Endothelial cell of umbilical vein (primary cell): ENCODE results near the gene CNOT11. TPM values are rescaled to one million over a fixed set of nuclear protein-coding genes. Genes with fewer than 3 reads are reported as not detected.

Experiments used
- BruUV-seq: library from RNA; stranded (reverse); fragments of 400-500 nt; replicated peaks from 2 replicates; lab custom pipeline; 2021; lab: Mats Ljungman, UMichigan
- CTCF ChIA-PET: fragments of 300-600, 350-600 bp; sonication (Branson Sonifier 250); formaldehyde crosslinking; loops from one replicate; lab custom pipeline; 2021; ENCODE audit warnings: antibody characterized with exemption, inconsistent platforms; lab: Charles Lee
- POLR2A ChIA-PET: fragments of 300-600, 350-600 bp; sonication (Branson Sonifier 250); formaldehyde crosslinking; loops from one replicate; lab custom pipeline; 2021; ENCODE audit warnings: antibody characterized with exemption, inconsistent platforms; lab: Charles Lee
- DNase-seq: peaks from one replicate; pipeline ENCODE4 v3.0.0-alpha.2; 2011; ENCODE audit warnings: low read depth, low spot score
- FAIRE-seq: peaks from 2 replicates; lab custom pipeline; 2011; peaks lifted over from hg19 to GRCh38; lab: Jason Lieb, UNC
- H2AFZ ChIP-seq: 2 replicates; pipeline ENCODE4 v1.6.0; 2012; ENCODE audit warnings: low read depth, low read length, control low read depth, inconsistent platforms
- H3K27ac ChIP-seq: 2 replicates; pipeline ENCODE4 v1.5.1; 2011; ENCODE audit warnings: low read depth, mild to moderate bottlenecking, control low read depth, low read length, moderate library complexity; ENCODE audit not compliant: insufficient read depth
- H3K27me3 ChIP-seq, 2 experiments: 2 replicates each; pipeline versions ENCODE4 v1.6.0 to v1.6.1; 2011; ENCODE audit warnings: low read length in 2 of 2, mixed read lengths in 1 of 2; ENCODE audit not compliant: control insufficient read depth in 2 of 2, insufficient read depth in 2 of 2
- H3K36me3 ChIP-seq, 2 experiments: 2 replicates in 1 of 2; 3 replicates in 1 of 2; pipeline ENCODE4 v1.5.1; 2011; ENCODE audit warnings: low read length in 2 of 2, mild to moderate bottlenecking in 1 of 2, moderate library complexity in 1 of 2; ENCODE audit not compliant: control insufficient read depth in 2 of 2, insufficient read depth in 2 of 2; ENCODE audit errors: extremely low read depth in 1 of 2
- H3K4me1 ChIP-seq: 3 replicates; pipeline ENCODE4 v1.5.1; 2011; ENCODE audit warnings: mild to moderate bottlenecking, low read length; ENCODE audit not compliant: control insufficient read depth, insufficient read depth; ENCODE audit errors: extremely low read depth
- H3K4me2 ChIP-seq: 2 replicates; pipeline ENCODE4 v1.6.1; 2011; ENCODE audit warnings: low read length, control low read depth, mixed read lengths; ENCODE audit not compliant: insufficient read depth
- H3K4me3 ChIP-seq, 3 experiments: fragments of 200-600 bp in 1 of 3; sonication (generic), shearing (Covaris generic) in 1 of 3; replicated peaks in 1 of 3; 2 replicates each; pipeline ENCODE4 v1.5.1; 2011 to 2016; ENCODE audit warnings: control low read depth in 3 of 3, low read length in 3 of 3, mild to moderate bottlenecking in 2 of 3, inconsistent platforms in 1 of 3, low read depth in 1 of 3, moderate library complexity in 1 of 3; ENCODE audit not compliant: insufficient read depth in 1 of 3
- H3K79me2 ChIP-seq: 2 replicates; pipeline ENCODE4 v1.6.0; 2012; ENCODE audit warnings: low read length, inconsistent platforms; ENCODE audit not compliant: control insufficient read depth, insufficient read depth
- H3K9ac ChIP-seq: replicated peaks from 2 replicates; pipeline ENCODE3; 2011; ENCODE audit warnings: low read length, control low read depth; ENCODE audit not compliant: insufficient read depth; ENCODE audit errors: extremely low read depth
- H3K9me1 ChIP-seq: replicated peaks from 3 replicates; pipeline ENCODE4 v1.6.0; 2011; ENCODE audit warnings: mild to moderate bottlenecking, low read length; ENCODE audit not compliant: control insufficient read depth, insufficient read depth; ENCODE audit errors: extremely low read depth
- H3K9me3 ChIP-seq: replicated peaks from 2 replicates; pipeline ENCODE4 v1.5.1; 2012; ENCODE audit warnings: low read length, inconsistent platforms; ENCODE audit not compliant: control insufficient read depth, insufficient read depth
- H4K20me1 ChIP-seq: replicated peaks from 2 replicates; pipeline ENCODE3; 2011; ENCODE audit warnings: mild to moderate bottlenecking, low read length; ENCODE audit not compliant: control insufficient read depth, insufficient read depth; ENCODE audit errors: extremely low read depth
- CTCF ChIP-seq, 2 donors: IDR thresholded peaks; 1 replicate in 1 of 2; 2 replicates in 1 of 2; pipeline ENCODE4 v1.5.1; 2011; ENCODE audit warnings: low read length in 2 of 2, mild to moderate bottlenecking in 2 of 2, moderate library complexity in 2 of 2, control low read depth in 1 of 2, inconsistent platforms in 1 of 2, low read depth in 1 of 2; ENCODE audit not compliant: insufficient read depth in 1 of 2; ENCODE audit errors: extremely low read depth in 1 of 2
- EZH2 ChIP-seq: IDR thresholded peaks from 2 replicates; pipeline ENCODE4 v1.6.1; 2012; ENCODE audit warnings: borderline replicate concordance, low read depth, mild to moderate bottlenecking, moderate library complexity, low read length, inconsistent platforms; ENCODE audit not compliant: severe bottlenecking
- FOS ChIP-seq: IDR thresholded peaks from 2 replicates; pipeline ENCODE4 v1.6.1; 2011; ENCODE audit warnings: mild to moderate bottlenecking, low read length, moderate library complexity, borderline replicate concordance; ENCODE audit not compliant: insufficient read depth
- GATA2 ChIP-seq: IDR thresholded peaks from 2 replicates; pipeline ENCODE4 v1.7.0; 2011; ENCODE audit warnings: low read depth, mild to moderate bottlenecking, moderate library complexity, mixed read lengths, low read length; ENCODE audit not compliant: insufficient read length, insufficient read depth
- JUN ChIP-seq: IDR thresholded peaks from 2 replicates; pipeline ENCODE4 v1.6.1; 2011; ENCODE audit warnings: borderline replicate concordance, low read depth; ENCODE audit not compliant: insufficient read length, insufficient read depth
- MYC ChIP-seq: IDR thresholded peaks from one replicate; pipeline ENCODE4 v1.6.1; 2011; ENCODE audit warnings: mild to moderate bottlenecking, low read depth, low read length
- POLR2A ChIP-seq: IDR thresholded peaks from 2 replicates; pipeline ENCODE4 v1.6.1; 2012; ENCODE audit warnings: low read depth, mild to moderate bottlenecking, control low read depth, low read length
- POLR2AphosphoS5 ChIP-seq: IDR thresholded peaks from 2 replicates; pipeline ENCODE4 v1.6.1; 2012; ENCODE audit warnings: low read depth, mild to moderate bottlenecking, control low read depth, low read length, moderate library complexity; ENCODE audit not compliant: insufficient read depth
- dilution Hi-C: fragments of 300-500 bp; cut with MboI; formaldehyde crosslinking; loops from one replicate; pipeline ENCODE4 v1.15.0; 2019; ENCODE audit warnings: low sequenced_read_pairs; ENCODE audit not compliant: extremely low pct_ligation_motif_present
- intact Hi-C: fragments of 100-400 bp; cut with micrococcal nuclease; formaldehyde crosslinking; loops from one replicate; pipeline ENCODE4 v1.10.0; 2022
- polyA plus RNA-seq, 4 experiments: library from polyadenylated mRNA; depleted of rRNA in 3 of 4; stranded (reverse) in 3 of 4; unstranded in 1 of 4; fragments of >200 nt; gene quantifications; 2 replicates each; pipeline versions ENCODE4 v1.2.1 to v1.2.3, GENCODE V29; 2011 to 2012; ENCODE audit warnings: missing spikeins in 1 of 4
- total RNA-seq: library from RNA; stranded (reverse); gene quantifications from 2 replicates; pipeline ENCODE4 v1.2.3, GENCODE V29; 2021
- TF ChIP-seq, protein P1 (sequence below): IDR thresholded peaks from 2 replicates; pipeline ENCODE4 v1.6.1; 2011; ENCODE audit not compliant: insufficient read depth, insufficient read length

Gene CNOT11
- total and polyA plus RNA-seq, 2 donors (not counting 3 experiments of a cell fraction or from before 2014, with no cell fraction given), result 40.5 to 44.3 TPM

DNA sequence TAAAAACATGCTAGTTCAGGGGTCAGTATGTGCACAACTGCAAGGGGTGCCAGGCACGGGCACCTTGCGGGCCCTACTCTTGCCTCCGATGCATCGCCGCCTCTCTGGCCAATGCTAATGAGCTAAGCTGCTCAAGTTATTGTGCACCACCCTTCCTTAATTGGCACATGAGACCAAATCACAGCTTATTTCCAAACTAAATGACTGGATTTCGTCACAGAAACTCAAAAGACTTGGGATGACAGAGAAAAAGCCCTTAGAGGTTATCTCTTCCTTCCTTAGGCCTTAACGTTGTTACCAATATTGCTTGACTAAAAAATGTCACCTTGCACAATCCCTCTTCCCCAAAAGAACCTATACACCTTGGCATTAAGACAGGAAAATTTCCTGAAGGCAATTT, 48.1 kb downstream of the CNOT11 start:
- Histone ChIP-seq H3K4me2 (no peak overlapping the region), H2AFZ (no peak overlapping the region), H3K36me3 (no peaks in the 10 kb centered on the region), H3K4me1 (peaks cover 28% of the 10 kb centered on the region), H3K27me3 (no peaks in the 10 kb centered on the region), H3K27ac (no peak overlapping the region), H4K20me1 (peaks cover 9% of the 10 kb centered on the region), H3K4me3 (no peak overlapping the region), H3K79me2 (peaks cover 99% of the 10 kb centered on the region), H3K9me1 (no peaks in the 10 kb centered on the region), H3K9me3 (no peaks in the 10 kb centered on the region), H3K9ac (no peak overlapping the region)
- ChIA-PET CTCF (interaction anchor here (0.7 to 1.6 kb wide), 2 partner anchors 11 to 42 kb away, joined by 3 read pairs; no protein-coding TSS in a partner anchor), POLR2A (no interaction called here)
- dilution Hi-C loops (no loop called here), intact Hi-C loops (no loop called here)
- FAIRE-seq, result no peak
- DNase-seq, result no peak
- no TSS peak for BruUV-seq
- no peak for TF ChIP-seq EZH2
- no peak for TF ChIP-seq POLR2A
- no peak for TF ChIP-seq POLR2AphosphoS5
- TF ChIP-seq MYC, result no peak
- TF ChIP-seq JUN, result no peak
- TF ChIP-seq, protein P1, sequence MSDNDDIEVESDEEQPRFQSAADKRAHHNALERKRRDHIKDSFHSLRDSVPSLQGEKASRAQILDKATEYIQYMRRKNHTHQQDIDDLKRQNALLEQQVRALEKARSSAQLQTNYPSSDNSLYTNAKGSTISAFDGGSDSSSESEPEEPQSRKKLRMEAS, result no peak
- no peak for TF ChIP-seq CTCF (IDR thresholded peaks at IDR 0.05; ENCODE audit: extremely low read depth in 1 of 2, insufficient read depth in 1 of 2, low read depth in 1 of 2, low read length in 2 of 2)
- TF ChIP-seq FOS, result no peak
- no peak for TF ChIP-seq GATA2
